Mesothelial cell of epicardium (in vitro differentiated cells): ENCODE results near the gene STAG2. TPM values are rescaled to one million over a fixed set of nuclear protein-coding genes. Genes with fewer than 3 reads are reported as not detected.

Source experiments
- DNase-seq, 2 experiments: peaks; one replicate each; pipeline ENCODE4 v3.0.0; 2021; ENCODE audit warnings: low spot score in 2 of 2; ENCODE audit not compliant: unreplicated experiment in 2 of 2
- H3K27ac Mint-ChIP-seq: 2 replicates; pipeline ENCODE4 v1.8.0; 2021; ENCODE audit warnings: mixed read lengths
- H3K27me3 Mint-ChIP-seq: 2 replicates; pipeline ENCODE4 v1.8.0; 2021; ENCODE audit warnings: low read depth, mixed read lengths
- H3K36me3 Mint-ChIP-seq: 2 replicates; pipeline ENCODE4 v1.8.0; 2021; ENCODE audit warnings: mixed read lengths
- H3K4me1 Mint-ChIP-seq: 2 replicates; pipeline ENCODE4 v1.8.0; 2021; ENCODE audit warnings: mixed read lengths
- H3K4me3 Mint-ChIP-seq: 2 replicates; pipeline ENCODE4 v1.8.0; 2021; ENCODE audit warnings: mild to moderate bottlenecking, moderate library complexity, mixed read lengths
- H3K9me3 Mint-ChIP-seq: 2 replicates; pipeline ENCODE4 v1.8.0; 2021; ENCODE audit warnings: mixed read lengths
- CTCF ChIP-seq: fragments of 200-600 bp; sonication (generic); IDR thresholded peaks from one replicate; pipeline ENCODE4 v1.5.0; 2021; ENCODE audit warnings: antibody characterized with exemption; ENCODE audit not compliant: unreplicated experiment
- total RNA-seq: library from RNA; stranded (reverse); gene quantifications from 3 replicates; pipeline ENCODE4 v1.2.1, GENCODE V29; 2021

The STAG2 gene
- total RNA-seq, 1 donor from 2014 or later = 57.7 TPM

GRCh38 chrX:124151195-124151594 lies 189.7 kb downstream of the STAG2 start:
- peaks cover 52% of the 10 kb centered on the region for H3K9me3 Mint-ChIP-seq
- H3K27ac Mint-ChIP-seq = no peak overlapping the region
- no peaks in the 10 kb centered on the region for H3K27me3 Mint-ChIP-seq
- H3K4me3 Mint-ChIP-seq = no peak overlapping the region
- no peak for DNase-seq
- H3K4me1 Mint-ChIP-seq = peaks cover 2% of the 10 kb centered on the region
- no peaks in the 10 kb centered on the region for H3K36me3 Mint-ChIP-seq
- no peak for TF ChIP-seq CTCF

Other genes with a start within 250 kb of the STAG2 start
- gene THOC2, start 228.7 kb upstream of the STAG2 start, total RNA-seq = 117 to 121 TPM (median 119 TPM) in 3 replicates
- gene XIAP, start 101.7 kb upstream of the STAG2 start, total RNA-seq = 38.1 to 45.6 TPM (median 42.4 TPM) in 3 replicates